GM21717 (cell line): ENCODE data around the gene CCDC17.
"Not testable (repeated sequence)": the region's sequence is repeated elsewhere in the genome, so short reads cannot be mapped to it uniquely, and the experiment has no call there.

ENCODE experiments used
- ATAC-seq: cut with Tn5 transposase; IDR thresholded peaks from one replicate; pipeline ENCODE4 v1.9.1; 2021; ENCODE audit warnings: mild to moderate bottlenecking, moderate library complexity; ENCODE audit not compliant: unreplicated experiment

Gene CCDC17

DNA sequence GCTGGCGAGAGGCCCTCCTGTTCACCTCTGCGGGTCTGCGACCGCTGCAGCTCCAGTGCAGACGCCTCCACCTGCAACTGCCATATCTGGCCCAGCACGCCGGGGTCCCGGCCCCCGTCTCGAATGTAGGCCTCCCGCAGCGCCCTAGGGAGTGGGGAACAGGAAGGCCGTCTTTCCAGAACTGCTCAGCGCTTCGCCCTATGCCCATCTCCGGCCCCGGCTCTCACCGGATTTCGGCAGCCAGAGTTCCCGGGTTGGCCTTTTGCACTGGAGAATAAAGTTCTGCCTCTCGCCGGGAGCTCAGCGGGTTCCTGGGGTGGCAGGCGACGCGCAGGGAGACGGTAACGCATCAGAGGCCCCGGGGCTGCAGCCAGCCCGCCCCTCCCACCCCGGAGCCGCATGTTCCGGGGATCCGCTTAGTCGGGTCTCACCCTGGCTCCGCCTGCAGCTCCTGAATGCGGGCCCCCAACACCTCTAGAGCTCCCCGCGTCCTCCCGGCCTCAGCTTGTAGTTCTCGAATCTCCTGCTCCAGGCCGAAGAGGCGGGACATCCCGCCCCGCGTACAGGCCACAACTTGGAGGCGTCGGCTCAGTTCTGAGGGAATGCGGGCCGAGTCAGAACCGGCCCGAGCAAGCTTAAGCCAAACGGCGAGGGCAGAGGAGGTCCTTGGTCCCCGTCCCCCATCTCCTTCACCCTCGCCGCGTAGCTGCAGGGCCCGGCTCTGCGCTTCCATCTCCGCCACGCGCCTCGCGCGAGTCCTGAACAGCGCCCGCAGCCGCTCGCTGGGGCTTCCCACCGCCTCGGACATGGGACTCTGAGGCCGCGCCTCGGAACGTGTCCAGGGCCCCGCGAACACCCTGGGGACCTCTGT lies 1.1 kb downstream of the CCDC17 start:
- ATAC-seq, result no peak

- no peak for ATAC-seq
These were observed 1.8 kb downstream of the CCDC17 start for GRCh38 chr1:45621895-45622523.

GRCh38 chr1:45621501-45621836 lies 2.4 kb downstream of the CCDC17 start:
- ATAC-seq, result no peak

DNA sequence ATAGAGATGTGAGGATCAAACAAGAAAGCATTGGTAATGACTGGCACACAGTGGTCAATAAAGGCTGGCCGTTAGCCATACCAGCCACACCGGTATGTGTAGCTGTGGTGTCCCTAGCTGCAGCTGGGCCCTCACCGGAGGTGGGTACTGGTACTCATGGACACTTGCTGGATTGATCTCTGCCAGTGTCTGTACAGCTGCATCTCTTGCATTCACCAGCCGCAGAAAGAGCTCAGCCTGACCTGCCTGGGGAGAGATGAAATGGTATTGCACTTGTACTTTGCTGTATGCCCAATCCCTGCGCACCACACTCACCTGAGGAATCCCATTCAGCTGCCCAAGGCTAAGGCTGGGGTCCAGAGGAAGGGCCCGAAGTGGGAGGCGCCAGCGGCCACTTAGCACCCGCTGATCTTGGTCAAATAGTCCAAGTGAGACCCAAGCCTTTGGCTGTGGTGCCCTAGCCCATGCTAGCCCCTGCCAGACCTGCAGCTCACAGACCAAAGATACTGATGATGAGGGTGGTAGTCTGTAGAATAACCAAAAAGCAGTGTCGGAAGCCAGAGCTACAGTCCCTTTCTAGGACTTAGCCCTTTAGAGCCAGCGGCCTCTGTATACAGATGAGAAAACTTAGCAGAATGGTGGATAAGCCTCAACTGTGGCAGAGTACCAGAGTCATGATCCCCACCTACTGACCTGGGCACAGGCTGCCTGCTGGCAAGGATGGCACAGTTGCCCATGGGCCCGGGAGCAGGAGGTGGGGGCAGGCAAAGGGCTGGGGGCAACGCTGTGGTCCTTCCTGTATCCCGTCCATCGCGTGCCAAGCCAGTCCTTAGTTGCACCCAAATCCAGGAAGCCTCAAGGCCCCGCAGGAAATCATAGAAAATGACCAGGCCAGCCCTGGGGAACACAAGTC lies 3.0 kb downstream of the CCDC17 start:
- no peak for ATAC-seq

- no peak for ATAC-seq
These were observed 4.5 kb downstream of the CCDC17 start for GRCh38 chr1:45619149-45619921.

- ATAC-seq, result no peak
These were observed 6.2 kb downstream of the CCDC17 start for GRCh38 chr1:45617618-45618017.

DNA sequence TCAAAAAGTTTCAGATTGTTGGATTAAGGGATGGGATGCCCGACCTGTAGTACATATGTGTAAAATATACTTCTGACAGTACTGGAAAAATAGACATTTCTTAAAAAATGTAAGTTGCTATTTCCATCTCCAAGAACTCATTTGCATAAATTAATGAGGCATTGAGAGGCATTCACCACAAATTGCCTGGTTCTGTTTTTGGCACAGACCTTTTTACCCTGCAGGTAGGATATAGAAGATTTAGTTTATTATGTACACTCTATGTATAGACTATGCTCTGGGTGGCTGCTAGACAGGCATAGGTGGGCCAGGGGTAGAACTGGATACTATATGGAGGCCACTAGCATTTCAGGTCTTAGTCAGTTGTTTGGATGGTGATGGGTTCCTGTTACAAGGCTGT lies 8.0 kb downstream of the CCDC17 start:
- ATAC-seq, result no peak

GRCh38 chr1:45612941-45613579 lies 10.8 kb downstream of the CCDC17 start:
- no peak for ATAC-seq

GRCh38 chr1:45610589-45611226 lies 13.1 kb downstream of the CCDC17 start:
- ATAC-seq, result no peak

DNA sequence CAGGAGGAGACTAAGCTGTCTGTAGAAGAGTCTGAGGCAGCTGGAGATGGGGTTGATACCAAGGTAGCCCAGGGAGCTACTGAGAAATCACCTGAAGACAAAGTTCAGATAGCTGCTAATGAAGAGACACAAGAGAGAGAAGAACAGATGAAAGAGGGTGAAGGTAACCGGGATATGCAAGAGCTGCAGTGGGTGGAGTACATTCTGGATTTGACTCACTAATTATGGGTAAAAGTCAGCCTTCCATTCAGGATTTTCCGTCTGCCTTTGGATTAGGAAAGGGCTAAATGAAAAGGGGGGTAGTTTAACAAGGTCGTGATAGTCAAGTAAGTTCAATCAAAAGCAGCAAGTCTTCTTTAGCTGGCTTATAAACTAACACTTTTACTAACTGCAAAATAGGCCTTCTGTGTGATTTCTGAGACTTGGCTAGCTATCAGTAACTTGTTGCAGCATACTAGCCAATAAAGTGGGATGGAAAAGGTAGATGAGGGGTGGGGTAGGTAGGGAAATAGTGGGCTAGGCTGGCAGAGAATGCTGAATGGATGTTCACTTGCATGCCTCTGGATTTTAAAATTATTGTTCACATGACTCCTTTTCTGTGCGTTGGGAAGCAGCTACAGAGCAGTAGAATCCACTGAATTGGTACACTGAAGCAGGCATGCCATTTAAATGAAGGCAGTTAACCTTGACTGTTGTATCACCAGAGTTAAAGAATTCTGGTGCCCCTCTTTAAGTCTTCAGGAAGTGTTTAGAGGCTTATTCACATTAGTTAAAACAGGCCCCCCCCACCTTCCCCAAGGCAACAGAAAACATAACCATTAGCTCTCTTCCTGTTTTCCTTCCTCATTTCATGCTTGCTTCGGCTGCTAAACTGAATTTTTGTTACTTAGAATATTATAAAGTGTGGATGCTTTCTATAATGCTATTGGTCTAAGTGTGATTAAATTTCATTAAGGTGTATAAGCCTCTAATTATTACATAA lies 15.4 kb downstream of the CCDC17 start:
- ATAC-seq, result no peak

DNA sequence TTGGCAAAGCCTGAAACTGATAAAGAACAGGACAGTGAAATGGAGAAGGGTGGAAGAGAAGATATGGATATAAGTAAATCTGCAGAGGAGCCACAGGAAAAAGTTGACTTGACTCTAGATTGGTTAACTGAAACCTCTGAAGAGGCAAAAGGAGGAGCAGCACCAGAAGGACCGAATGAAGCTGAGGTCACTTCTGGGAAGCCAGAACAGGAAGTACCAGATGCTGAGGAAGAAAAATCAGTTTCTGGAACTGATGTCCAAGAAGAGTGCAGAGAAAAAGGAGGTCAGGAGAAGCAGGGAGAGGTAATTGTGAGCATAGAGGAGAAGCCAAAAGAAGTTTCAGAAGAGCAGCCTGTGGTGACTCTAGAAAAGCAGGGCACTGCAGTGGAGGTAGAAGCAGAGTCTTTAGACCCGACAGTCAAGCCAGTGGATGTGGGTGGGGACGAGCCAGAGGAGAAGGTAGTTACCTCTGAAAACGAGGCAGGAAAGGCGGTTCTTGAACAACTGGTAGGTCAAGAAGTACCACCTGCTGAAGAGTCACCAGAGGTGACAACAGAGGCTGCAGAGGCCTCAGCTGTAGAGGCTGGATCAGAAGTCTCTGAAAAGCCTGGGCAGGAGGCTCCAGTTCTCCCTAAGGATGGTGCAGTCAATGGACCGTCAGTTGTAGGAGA lies 16.3 kb downstream of the CCDC17 start:
- ATAC-seq, result no peak

- no peak for ATAC-seq
These were observed 19.6 kb downstream of the CCDC17 start for GRCh38 chr1:45604239-45604638.

DNA sequence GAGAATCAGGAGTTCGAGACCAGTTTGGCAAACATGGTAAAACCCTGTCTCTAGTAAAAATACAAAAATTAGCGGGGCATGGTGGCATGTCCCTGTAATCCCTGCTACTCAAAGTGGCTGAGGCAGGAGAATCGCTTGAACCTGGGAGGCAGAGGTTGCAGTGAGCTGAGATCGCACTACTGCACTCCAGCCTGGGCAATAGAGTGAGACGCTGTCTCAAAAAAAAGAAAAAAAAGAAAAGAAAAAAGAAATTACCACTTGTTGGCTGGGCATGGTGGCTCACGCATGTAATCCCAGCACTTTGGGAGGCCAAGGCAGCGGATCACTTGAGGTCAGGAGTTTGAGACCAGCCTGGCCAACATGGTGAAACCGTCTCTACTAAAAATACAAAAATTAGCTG lies 27.1 kb downstream of the CCDC17 start:
- not testable (repeated sequence) for ATAC-seq

DNA sequence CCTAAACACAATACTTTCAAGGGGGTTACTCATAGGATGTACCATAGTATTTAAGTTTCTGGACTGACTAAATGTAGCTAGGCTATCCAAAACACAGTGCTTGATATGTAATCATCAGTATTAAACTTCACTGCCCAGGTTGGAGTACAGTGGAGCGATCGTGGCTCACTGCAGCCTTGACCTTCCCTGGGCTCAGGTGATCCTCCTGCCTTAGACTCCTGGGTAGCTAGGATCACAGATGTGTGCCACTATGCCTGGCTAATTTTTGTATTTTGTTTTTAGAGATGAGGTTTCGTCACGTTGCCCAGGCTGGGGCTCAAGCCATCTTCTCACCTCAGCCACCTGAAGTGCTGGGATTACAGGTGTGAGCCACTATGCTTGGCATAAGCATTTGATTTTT lies 29.4 kb downstream of the CCDC17 start:
- no peak for ATAC-seq

GRCh38 chr1:45589861-45590260 lies 34.0 kb downstream of the CCDC17 start:
- no peak for ATAC-seq

DNA sequence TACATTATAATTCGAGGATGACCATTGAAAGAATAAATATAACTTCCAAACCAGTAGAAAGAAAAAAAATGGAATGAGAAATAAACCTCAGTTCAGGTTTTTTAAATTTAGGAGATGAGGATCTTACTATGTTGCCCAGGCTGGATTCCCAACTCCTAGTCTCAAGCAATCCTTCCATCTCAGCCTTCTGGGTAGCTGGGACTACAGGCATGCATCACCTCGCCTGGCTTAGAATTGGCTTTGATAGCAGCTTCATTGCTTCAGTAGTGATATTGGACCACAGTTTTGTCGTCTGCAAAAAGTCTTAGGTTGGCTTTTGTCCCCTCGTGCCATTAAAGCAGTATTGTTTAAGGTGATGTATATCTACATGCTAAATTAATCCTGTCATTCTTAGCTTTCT lies 37.1 kb downstream of the CCDC17 start:
- no peak for ATAC-seq

GRCh38 chr1:45585496-45586075 lies 38.3 kb downstream of the CCDC17 start:
- ATAC-seq, result no peak

DNA sequence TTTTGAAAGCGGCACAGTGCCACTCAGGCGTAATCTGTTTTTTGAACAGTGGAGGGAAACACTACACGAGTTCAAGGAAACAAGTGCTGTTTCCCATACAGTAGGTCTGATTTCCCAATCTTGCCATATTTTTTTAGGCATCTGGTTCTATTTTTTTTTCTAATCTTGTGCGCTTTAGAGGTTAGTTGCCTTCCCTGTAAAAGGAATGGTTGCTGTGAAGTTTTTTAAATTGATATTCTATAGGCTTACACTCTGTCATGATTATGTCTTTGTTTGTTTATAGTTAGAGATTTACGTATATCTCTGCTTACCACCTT lies 38.8 kb downstream of the CCDC17 start:
- ATAC-seq, result no peak
